ENCODE data around the gene GNPDA1.
"Not testable (repeated sequence)": the region's sequence is repeated elsewhere in the genome, so short reads cannot be mapped to it uniquely, and the experiment has no call there.

Gene GNPDA1

DNA sequence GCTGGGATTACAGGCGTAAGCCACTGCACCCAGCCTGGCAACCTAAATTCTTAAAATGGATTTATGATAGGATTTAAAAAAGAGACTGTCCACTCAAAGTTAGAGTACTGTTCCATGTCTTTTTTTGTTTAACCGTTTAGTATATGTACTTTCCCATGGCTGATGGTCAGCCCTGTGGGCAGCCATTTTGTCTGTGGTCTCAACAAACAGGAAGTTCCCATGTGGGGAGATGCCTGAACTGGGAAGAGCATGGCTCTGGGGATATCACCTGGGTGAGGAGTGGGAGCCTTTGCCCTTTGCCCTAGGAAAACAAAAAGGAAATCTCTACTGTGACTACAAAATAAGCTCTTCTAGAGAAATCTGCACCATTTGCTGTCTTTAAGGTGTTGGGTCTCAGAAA, 27.5 kb upstream of the GNPDA1 start:
- Histone ChIP-seq H3K27ac (ENCODE audit: poor library complexity, severe bottlenecking) (no peak overlapping the region), H3K4me1 (ENCODE audit: insufficient read depth, poor library complexity, severe bottlenecking) (no peaks in the 10 kb centered on the region), H3K27me3 (ENCODE audit: insufficient read depth, poor library complexity, severe bottlenecking) (no peaks in the 10 kb centered on the region), H3K9me3 (ENCODE audit: severe bottlenecking) (no peaks in the 10 kb centered on the region), H3K4me3 (ENCODE audit: severe bottlenecking) (no peak overlapping the region), H3K36me3 (ENCODE audit: low read depth) (no peaks in the 10 kb centered on the region)
- DNase-seq (ENCODE audit: low spot score) (no peak), ATAC-seq (ENCODE audit: low read depth) (no peak)
- TF ChIP-seq, protein P1, sequence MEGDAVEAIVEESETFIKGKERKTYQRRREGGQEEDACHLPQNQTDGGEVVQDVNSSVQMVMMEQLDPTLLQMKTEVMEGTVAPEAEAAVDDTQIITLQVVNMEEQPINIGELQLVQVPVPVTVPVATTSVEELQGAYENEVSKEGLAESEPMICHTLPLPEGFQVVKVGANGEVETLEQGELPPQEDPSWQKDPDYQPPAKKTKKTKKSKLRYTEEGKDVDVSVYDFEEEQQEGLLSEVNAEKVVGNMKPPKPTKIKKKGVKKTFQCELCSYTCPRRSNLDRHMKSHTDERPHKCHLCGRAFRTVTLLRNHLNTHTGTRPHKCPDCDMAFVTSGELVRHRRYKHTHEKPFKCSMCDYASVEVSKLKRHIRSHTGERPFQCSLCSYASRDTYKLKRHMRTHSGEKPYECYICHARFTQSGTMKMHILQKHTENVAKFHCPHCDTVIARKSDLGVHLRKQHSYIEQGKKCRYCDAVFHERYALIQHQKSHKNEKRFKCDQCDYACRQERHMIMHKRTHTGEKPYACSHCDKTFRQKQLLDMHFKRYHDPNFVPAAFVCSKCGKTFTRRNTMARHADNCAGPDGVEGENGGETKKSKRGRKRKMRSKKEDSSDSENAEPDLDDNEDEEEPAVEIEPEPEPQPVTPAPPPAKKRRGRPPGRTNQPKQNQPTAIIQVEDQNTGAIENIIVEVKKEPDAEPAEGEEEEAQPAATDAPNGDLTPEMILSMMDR (IDR thresholded peaks at IDR 0.05; ENCODE audit: poor library complexity, severe bottlenecking) = no peak

DNA sequence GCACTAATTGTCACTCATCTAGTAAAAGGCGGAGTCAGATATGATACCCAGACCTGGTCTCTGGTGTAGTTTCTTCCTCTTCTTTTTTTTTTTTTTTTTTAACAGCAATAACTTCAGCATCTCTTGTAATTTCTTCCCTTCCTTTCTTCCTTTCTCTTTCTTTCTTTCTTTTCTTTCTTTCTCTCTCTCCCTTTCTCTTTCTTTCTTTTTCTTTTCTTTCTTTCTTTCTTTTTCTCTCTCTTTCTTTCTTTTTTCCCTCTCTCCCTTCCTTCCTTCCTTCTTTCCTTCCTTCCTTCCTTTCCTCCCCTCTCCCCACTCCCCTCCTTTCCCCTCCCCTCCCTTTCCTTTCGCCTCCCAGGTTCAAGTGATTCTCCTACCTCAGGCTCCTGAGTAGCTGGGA, 25.9 kb upstream of the GNPDA1 start:
- no peak overlapping the region for H3K27ac ChIP-seq (ENCODE audit: poor library complexity, severe bottlenecking)
- TF ChIP-seq, protein P1 (IDR thresholded peaks at IDR 0.05; ENCODE audit: poor library complexity, severe bottlenecking) = no peak

GRCh38 chr5:142037599-142037998, 24.8 kb upstream of the GNPDA1 start:
- H3K27me3 ChIP-seq (ENCODE audit: insufficient read depth, poor library complexity, severe bottlenecking); H3K4me1 ChIP-seq (ENCODE audit: insufficient read depth, poor library complexity, severe bottlenecking); ATAC-seq (ENCODE audit: low read depth): not testable (repeated sequence)

More for the DNA sequence above, 25.9 kb upstream of the GNPDA1 start:
- no peaks in the 10 kb centered on the region for H3K36me3 ChIP-seq (ENCODE audit: low read depth)
- no peaks in the 10 kb centered on the region for H3K27me3 ChIP-seq (ENCODE audit: insufficient read depth, poor library complexity, severe bottlenecking)
- no peaks in the 10 kb centered on the region for H3K4me1 ChIP-seq (ENCODE audit: insufficient read depth, poor library complexity, severe bottlenecking)
- no peaks in the 10 kb centered on the region for H3K9me3 ChIP-seq (ENCODE audit: severe bottlenecking)
- no peak overlapping the region for H3K4me3 ChIP-seq (ENCODE audit: severe bottlenecking)
- no peak for ATAC-seq (ENCODE audit: low read depth)
- DNase-seq (ENCODE audit: low spot score) = no peak

GRCh38 chr5:142036918-142037317, 24.1 kb upstream of the GNPDA1 start:
- Histone ChIP-seq H3K27me3 (ENCODE audit: insufficient read depth, poor library complexity, severe bottlenecking) (no peaks in the 10 kb centered on the region), H3K27ac (ENCODE audit: poor library complexity, severe bottlenecking) (no peak overlapping the region), H3K9me3 (ENCODE audit: severe bottlenecking) (no peaks in the 10 kb centered on the region), H3K4me1 (ENCODE audit: insufficient read depth, poor library complexity, severe bottlenecking) (no peaks in the 10 kb centered on the region), H3K4me3 (ENCODE audit: severe bottlenecking) (no peak overlapping the region), H3K36me3 (ENCODE audit: low read depth) (no peaks in the 10 kb centered on the region)
- TF ChIP-seq, protein P1 (IDR thresholded peaks at IDR 0.05; ENCODE audit: poor library complexity, severe bottlenecking) = no peak
- no peak for DNase-seq (ENCODE audit: low spot score)
- no peak for ATAC-seq (ENCODE audit: low read depth)

More at GRCh38 chr5:142037599-142037998, 24.8 kb upstream of the GNPDA1 start:
- not testable (repeated sequence) for DNase-seq (ENCODE audit: low spot score); H3K36me3 ChIP-seq (ENCODE audit: low read depth); H3K4me3 ChIP-seq (ENCODE audit: severe bottlenecking); H3K9me3 ChIP-seq (ENCODE audit: severe bottlenecking); H3K27ac ChIP-seq (ENCODE audit: poor library complexity, severe bottlenecking)

- ATAC-seq (ENCODE audit: low read depth) (no peak), DNase-seq (ENCODE audit: low spot score) (no peak)
- TF ChIP-seq, protein P1 (IDR thresholded peaks at IDR 0.05; ENCODE audit: poor library complexity, severe bottlenecking) = no peak
- Histone ChIP-seq H3K27ac (ENCODE audit: poor library complexity, severe bottlenecking) (no peak overlapping the region), H3K36me3 (ENCODE audit: low read depth) (no peaks in the 10 kb centered on the region), H3K27me3 (ENCODE audit: insufficient read depth, poor library complexity, severe bottlenecking) (no peaks in the 10 kb centered on the region), H3K9me3 (ENCODE audit: severe bottlenecking) (no peaks in the 10 kb centered on the region), H3K4me3 (ENCODE audit: severe bottlenecking) (no peak overlapping the region), H3K4me1 (ENCODE audit: insufficient read depth, poor library complexity, severe bottlenecking) (no peaks in the 10 kb centered on the region)
Measured at GRCh38 chr5:142034994-142035393, 22.2 kb upstream of the GNPDA1 start.

DNA sequence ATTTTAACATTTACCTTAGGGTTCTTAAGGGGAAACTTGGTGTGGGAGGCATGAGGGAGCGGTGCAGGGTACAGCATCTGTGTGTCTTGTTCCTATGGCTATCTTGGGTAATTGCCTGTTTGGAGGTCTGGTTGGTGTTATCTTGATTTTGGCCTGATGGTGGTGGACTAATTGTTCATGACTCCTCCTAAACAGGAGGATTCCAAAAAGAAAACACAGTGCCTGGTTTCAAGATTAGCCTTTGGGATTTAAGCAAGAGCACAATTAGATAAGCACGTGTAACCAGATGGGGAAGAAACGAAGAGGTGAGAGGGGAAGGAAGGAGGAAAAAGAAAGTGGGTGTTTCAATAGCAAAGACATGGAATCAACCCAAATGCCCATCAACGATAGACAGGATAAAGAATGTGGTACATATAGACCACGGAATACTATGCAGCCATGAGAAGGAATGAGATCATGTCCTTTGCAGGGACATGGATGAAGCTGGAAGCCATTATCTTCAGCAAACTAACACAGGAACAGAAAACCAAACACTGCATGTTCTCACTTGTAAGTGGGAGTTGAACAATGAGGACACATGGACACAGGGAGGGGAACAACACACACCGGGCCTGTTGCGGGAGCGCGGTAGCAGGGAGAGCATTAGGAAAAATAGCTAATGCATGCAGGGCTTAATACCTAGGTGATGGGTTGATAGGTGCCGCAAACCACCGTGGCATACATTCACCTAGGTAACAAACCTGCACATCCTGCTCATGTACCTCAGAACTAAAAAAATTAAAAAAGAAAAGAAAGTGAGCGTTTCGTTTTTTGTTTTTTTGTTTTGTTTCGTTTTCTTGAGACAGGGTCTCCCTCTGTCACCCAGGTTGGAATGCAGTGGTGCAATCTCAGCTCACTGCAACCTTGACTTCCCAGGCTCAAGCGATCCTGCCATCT, 21.1 kb upstream of the GNPDA1 start:
- H3K27ac ChIP-seq (ENCODE audit: poor library complexity, severe bottlenecking); DNase-seq (ENCODE audit: low spot score); H3K9me3 ChIP-seq (ENCODE audit: severe bottlenecking); H3K4me1 ChIP-seq (ENCODE audit: insufficient read depth, poor library complexity, severe bottlenecking); H3K27me3 ChIP-seq (ENCODE audit: insufficient read depth, poor library complexity, severe bottlenecking); H3K4me3 ChIP-seq (ENCODE audit: severe bottlenecking); ATAC-seq (ENCODE audit: low read depth); H3K36me3 ChIP-seq (ENCODE audit: low read depth): not testable (repeated sequence)
